ENCODE data around the gene RPLP2. TPM values are rescaled to one million over a fixed set of nuclear protein-coding genes. Genes with fewer than 3 reads are reported as not detected.

RPLP2 gene
- total RNA-seq, 1 donor from 2014 or later, result 663 TPM

DNA sequence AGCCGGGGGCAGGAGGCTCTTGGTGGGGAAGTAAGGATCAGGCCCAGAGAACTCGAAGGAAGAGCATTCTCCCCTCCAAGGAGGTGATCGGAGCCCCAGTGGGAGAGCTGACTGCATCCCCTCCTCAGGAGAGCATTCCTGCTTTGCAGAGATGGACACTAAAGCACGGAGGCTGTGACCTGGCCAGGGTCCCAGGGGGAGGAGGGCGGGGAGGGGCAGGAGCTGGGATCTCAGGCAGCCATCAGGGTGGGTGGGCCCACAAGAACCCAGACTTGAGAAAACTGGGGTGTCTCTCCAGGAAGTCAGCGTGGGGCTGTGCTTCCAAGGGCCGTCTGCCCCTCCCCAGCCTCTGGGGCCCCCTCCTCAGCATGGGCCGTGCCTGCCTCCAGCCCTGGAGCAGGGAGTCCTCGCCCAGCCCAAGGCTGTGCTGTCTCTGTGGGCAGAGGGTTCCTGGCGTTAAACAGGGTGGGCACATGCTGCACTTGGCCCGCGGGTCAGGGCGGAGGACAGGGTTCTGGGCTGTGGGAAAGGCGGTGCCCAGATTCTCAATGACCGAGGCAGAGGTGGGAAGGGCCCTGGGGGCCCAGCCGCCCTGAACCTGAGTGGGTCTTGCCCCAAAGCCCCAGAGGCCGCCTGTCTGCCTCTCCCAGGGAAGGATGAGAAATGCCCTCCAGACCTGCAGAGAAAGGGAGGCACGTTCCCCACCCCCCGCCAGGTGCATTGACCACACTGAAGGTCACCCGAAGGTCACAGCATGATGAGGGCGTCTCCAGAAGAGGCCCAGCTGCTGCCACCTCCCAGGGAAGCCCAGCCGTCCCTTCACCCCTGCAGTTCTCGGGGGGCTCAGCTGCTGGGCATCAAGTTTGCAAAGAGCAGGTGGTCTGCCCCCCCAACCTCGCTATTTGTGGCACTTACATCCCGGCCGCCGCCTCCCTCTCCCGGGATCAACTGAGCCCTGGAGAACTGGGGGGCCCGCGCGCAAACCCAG, 20.5 kb upstream of the RPLP2 start:
- DNase-seq (ENCODE audit: low read depth), result no peak
- TF ChIP-seq, protein P1, sequence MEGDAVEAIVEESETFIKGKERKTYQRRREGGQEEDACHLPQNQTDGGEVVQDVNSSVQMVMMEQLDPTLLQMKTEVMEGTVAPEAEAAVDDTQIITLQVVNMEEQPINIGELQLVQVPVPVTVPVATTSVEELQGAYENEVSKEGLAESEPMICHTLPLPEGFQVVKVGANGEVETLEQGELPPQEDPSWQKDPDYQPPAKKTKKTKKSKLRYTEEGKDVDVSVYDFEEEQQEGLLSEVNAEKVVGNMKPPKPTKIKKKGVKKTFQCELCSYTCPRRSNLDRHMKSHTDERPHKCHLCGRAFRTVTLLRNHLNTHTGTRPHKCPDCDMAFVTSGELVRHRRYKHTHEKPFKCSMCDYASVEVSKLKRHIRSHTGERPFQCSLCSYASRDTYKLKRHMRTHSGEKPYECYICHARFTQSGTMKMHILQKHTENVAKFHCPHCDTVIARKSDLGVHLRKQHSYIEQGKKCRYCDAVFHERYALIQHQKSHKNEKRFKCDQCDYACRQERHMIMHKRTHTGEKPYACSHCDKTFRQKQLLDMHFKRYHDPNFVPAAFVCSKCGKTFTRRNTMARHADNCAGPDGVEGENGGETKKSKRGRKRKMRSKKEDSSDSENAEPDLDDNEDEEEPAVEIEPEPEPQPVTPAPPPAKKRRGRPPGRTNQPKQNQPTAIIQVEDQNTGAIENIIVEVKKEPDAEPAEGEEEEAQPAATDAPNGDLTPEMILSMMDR (conservative IDR thresholded peaks at IDR 0.05; ENCODE audit: low read depth, low read length), result no peak
- no peak overlapping the region for H3K4me3 ChIP-seq (ENCODE audit: low read depth, low read length)

DNA sequence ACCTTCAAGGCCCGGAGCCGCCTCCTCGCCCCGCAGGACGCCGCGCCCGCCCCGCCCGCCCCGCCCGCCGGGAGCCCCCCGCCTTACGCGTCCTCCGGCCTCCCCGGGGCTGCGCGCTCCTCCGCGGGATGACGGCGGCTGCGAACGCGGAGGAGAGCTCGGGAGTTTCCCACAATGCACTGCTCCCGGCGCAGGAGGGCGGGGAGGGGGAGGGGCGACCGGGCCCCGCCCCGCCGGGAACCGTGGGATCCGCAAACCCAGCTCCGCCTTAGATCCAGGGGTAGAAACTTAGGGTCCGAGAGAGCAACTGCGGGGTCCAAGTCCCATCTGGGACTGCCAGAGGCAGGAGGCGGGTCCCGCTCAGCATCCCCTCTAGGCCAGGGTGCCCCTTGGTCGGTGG, 19.8 kb upstream of the RPLP2 start, which contains the start of gene CEND1:
CEND1 (minus strand) TSS at position 148 of the 400 bp plus-strand sequence. CDS start 1,514 bp downstream, outside the sequence.
- H3K4me3 ChIP-seq (ENCODE audit: low read depth, low read length), result no peak within 1 kb of the TSS
- TF ChIP-seq, protein P1 (conservative IDR thresholded peaks at IDR 0.05; ENCODE audit: low read depth, low read length), result no peak
- no peak for DNase-seq (ENCODE audit: low read depth)

DNA sequence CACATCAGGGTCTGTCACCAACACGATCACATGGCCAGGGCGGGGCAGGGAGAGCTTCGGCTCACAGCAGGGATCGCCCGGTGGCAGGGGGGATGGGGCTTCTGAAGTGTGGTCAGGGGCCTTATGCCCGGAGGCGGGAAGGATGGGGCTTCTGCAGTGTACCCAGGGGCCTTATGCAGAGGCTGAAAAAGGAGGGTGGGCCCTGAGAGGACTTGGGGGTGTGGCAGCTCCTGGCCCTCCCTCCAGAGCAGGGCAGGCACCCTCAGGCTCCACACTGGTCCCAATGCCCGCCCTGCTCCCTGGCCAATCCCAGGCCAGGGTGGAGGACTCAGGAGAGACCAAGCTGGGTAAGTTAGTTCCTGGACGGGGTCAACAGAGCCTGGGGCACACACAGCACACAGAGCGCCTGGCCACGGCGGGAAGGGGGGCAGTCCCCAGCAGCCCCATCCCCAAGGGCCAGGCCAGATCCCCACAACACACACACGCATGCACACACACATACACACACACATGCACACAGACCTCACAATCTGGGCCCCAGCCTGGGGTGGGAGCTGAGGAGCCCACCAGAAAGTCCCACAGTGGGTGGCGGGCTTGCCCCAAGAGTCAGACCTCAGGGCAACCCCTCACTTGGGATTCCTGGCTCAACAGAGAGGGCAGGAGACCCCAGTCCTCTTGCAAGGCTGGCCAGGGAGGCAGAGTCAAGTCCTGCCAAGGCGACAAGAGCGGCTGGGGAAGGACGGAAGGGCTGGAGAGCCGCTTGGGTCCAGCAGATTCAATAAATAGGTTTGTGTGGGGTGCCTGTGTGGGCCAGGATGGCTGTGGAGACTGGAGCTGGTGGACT, 18.8 kb upstream of the RPLP2 start:
- H3K4me3 ChIP-seq (ENCODE audit: low read depth, low read length), result no peak overlapping the region
- TF ChIP-seq, protein P1 (conservative IDR thresholded peaks at IDR 0.05; ENCODE audit: low read depth, low read length), result no peak
- DNase-seq (ENCODE audit: low read depth), result no peak

DNA sequence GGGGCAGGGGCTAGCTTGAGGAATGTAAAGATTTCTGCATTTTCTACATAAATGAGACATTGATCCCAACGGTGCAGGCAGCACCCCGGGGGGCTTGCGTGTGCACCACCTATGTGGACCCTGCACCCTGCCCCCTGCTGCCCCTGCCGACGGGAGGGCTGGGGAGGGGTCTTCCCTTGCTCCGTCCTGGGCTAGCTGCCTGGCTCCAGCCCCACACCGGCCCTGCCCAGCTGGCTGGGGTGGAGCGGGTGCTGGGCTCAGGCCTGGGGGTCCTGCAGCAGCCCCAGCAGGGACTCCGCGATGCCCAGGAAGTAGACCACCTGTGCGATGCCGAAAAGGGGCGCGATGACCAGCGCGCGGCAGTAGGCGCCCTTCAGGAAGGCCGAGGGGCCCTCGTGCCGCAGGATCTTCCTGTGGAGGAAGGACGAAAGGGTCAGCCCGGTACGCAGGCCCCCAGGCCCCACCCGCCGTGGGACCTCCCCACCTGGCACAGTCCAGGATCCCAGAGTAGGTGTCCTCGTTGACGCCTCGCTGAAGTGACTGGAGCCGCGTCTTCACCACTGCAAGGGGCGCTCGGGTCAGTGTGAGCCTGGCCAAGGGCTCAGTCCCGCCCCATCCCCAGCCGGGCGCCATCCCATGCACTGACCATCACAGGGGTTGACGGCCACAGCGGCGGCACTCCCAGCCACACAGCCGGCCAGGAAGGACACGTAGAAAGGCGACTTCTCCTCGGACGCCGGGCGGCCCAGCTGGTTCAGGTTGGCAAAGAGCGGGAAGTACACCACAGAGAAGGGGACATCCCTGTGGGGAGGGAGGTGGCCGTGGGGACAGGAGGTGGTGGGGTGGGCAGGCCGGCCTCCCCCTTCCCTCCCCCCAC, 17.9 kb upstream of the RPLP2 start:
- H3K4me3 ChIP-seq (ENCODE audit: low read depth, low read length), result no peak overlapping the region
- TF ChIP-seq, protein P1 (conservative IDR thresholded peaks at IDR 0.05; ENCODE audit: low read depth, low read length), result no peak
- no peak for DNase-seq (ENCODE audit: low read depth)

DNA sequence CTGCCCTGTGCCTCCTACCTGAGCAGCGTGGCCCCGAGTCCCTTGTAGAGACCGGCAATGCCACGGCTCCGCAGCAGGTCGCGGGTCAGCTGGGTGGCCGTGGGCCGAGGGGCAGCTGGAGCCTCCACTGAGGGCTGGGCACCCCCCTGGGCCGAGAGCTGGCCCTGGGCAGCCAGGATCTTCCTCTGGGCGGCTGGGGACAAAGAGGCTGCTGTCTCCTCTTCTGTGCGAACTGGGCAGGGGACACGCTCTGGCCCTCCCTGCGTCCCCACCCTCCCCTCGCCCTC, 17.3 kb upstream of the RPLP2 start:
- DNase-seq (ENCODE audit: low read depth), result no peak
- H3K4me3 ChIP-seq (ENCODE audit: low read depth, low read length), result no peak overlapping the region
- TF ChIP-seq, protein P1 (conservative IDR thresholded peaks at IDR 0.05; ENCODE audit: low read depth, low read length), result no peak

DNA sequence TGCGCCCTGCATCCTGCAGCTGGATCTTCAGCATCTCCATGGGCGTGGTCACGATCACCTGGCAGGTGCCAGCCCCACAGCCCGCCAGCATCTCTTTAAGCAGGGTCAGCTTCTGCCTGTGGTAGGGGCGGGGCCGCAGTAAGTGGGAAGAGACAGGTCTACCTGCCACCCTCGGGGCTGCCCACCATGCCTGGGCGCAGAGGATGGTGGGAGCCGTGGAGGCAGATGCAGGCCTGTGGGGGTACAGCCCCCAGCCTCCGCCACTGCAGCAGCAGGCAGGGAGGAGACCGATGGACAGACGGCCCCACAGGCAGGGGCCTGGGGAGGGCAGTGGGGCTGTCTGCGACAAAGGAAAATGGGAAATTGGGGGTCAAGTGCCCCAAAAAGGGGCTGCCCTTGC, 16.9 kb upstream of the RPLP2 start:
- TF ChIP-seq, protein P1 (conservative IDR thresholded peaks at IDR 0.05; ENCODE audit: low read depth, low read length), result no peak
- H3K4me3 ChIP-seq (ENCODE audit: low read depth, low read length), result no peak overlapping the region
- DNase-seq (ENCODE audit: low read depth), result no peak
